ENCODE measurements around the gene PPP3CA. TPM values are rescaled to one million over a fixed set of nuclear protein-coding genes. Genes with fewer than 3 reads are reported as not detected.

The PPP3CA gene
- total RNA-seq, 4 donors from 2014 or later, result 41.1 to 69.5 (median 53.6) TPM

- TF ChIP-seq CTCF (IDR thresholded peaks at IDR 0.05; ENCODE audit: low read depth), result no peak
Measured at GRCh38 chr4:101177154-101177553, 170.2 kb downstream of the PPP3CA start.

- no peak for TF ChIP-seq CTCF (IDR thresholded peaks at IDR 0.05; ENCODE audit: low read depth)
Measured at GRCh38 chr4:101175896-101176676, 171.2 kb downstream of the PPP3CA start.

GRCh38 chr4:101174679-101175345 is 172.5 kb downstream of the PPP3CA start:
- TF ChIP-seq CTCF (IDR thresholded peaks at IDR 0.05; ENCODE audit: low read depth), result no peak

GRCh38 chr4:101172369-101172768 is 175.0 kb downstream of the PPP3CA start:
- no peak for TF ChIP-seq CTCF (IDR thresholded peaks at IDR 0.05; ENCODE audit: low read depth)

GRCh38 chr4:101171747-101172146 is 175.6 kb downstream of the PPP3CA start:
- TF ChIP-seq CTCF (IDR thresholded peaks at IDR 0.05; ENCODE audit: low read depth), result no peak

- no peak for TF ChIP-seq CTCF (IDR thresholded peaks at IDR 0.05; ENCODE audit: low read depth)
Measured at GRCh38 chr4:101169044-101170014, 178.0 kb downstream of the PPP3CA start.
